D721Med (cell line): ENCODE measurements around the gene SVBP.

Source experiments
- DNase-seq: peaks from one replicate; pipeline ENCODE4 v3.0.0; 2011; ENCODE audit warnings: low spot score; ENCODE audit not compliant: insufficient read length
- FAIRE-seq: peaks from 2 replicates; lab custom pipeline; 2011; peaks lifted over from hg19 to GRCh38; lab: Jason Lieb, UNC
- TF ChIP-seq, protein P1 (sequence below): IDR thresholded peaks from 2 replicates; pipeline ENCODE4 v1.5.1; 2012; ENCODE audit warnings: mild to moderate bottlenecking, control low read depth; ENCODE audit not compliant: insufficient read depth; ENCODE audit errors: missing control alignments

The SVBP gene

DNA sequence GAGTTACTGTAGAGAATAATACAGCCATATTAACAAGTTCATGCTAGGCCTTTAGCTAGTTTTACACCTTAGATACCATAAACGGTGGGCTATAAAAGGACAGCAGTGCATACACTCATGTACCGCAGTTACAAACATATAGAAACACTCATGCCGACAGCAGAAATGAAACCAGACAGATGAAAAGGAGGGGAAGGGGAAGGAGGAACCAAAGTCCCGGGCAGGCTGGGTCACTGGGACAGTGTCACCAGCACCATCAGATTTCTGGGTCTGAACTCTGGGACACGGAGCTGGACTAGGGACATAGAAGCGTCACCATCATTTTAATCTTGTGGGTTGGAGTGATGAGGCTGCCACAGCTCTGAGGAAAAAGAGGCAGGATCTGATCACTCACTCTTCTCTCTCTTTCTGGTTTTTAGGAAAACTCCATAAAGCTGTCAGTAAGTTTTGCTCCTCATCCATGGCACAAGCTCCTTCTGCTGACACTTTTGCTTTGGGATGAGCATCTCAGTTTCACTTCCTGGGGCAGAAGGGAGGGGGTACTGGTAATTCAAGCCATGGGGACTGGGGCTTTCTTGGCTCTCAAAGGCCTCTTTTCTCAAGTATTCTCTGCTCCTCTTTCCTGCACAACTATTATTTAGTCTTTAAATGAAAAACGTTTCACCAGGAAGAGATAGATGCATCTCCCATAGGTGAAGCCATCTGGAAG lies 21.4 kb upstream of the SVBP start:
- no peak for FAIRE-seq

DNA sequence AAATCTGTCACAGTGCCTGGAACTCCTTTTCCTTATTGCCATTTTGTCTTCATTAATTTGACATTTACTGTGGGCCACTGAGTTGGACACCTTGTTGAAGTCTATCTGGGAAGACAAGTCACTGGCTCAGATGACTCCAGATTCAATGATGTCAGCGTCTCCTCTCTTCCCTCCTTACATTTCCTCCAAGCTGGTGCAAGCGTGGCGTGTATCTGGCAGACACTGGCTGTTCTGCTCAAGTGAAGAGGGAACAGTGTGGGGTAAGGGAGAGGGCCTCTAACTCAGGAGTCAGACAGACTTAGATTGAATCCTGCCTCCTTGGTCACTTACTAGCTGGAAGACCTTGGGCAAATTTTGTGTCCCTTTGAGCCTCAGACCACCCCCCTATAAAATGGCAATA lies 20.5 kb upstream of the SVBP start:
- DNase-seq (no peak), FAIRE-seq (no peak)
- TF ChIP-seq, protein P1, sequence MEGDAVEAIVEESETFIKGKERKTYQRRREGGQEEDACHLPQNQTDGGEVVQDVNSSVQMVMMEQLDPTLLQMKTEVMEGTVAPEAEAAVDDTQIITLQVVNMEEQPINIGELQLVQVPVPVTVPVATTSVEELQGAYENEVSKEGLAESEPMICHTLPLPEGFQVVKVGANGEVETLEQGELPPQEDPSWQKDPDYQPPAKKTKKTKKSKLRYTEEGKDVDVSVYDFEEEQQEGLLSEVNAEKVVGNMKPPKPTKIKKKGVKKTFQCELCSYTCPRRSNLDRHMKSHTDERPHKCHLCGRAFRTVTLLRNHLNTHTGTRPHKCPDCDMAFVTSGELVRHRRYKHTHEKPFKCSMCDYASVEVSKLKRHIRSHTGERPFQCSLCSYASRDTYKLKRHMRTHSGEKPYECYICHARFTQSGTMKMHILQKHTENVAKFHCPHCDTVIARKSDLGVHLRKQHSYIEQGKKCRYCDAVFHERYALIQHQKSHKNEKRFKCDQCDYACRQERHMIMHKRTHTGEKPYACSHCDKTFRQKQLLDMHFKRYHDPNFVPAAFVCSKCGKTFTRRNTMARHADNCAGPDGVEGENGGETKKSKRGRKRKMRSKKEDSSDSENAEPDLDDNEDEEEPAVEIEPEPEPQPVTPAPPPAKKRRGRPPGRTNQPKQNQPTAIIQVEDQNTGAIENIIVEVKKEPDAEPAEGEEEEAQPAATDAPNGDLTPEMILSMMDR: no peak

More for the DNA sequence above, 21.4 kb upstream of the SVBP start:
- TF ChIP-seq, protein P1: no peak
- DNase-seq: no peak

DNA sequence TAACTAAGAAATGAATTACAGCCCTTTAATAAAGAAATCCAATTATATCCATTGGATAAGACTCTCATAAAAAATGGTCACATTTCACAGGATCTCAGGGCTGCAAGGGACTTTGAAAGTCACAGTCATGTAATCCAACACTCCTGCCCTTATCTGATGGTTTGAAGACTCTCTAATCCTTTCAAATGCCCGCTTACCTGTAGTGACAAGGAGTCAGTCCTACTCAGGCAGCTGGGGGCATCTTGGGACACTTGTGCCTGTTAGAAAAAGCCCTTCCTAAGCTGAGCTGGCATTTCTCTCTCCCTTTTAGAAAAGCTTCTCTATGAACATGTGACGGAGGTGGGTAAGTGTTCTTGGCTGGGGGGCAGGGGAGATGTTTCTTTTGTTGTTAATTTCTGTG lies 18.2 kb upstream of the SVBP start:
- TF ChIP-seq, protein P1: no peak
- FAIRE-seq (no peak), DNase-seq (no peak)

DNA sequence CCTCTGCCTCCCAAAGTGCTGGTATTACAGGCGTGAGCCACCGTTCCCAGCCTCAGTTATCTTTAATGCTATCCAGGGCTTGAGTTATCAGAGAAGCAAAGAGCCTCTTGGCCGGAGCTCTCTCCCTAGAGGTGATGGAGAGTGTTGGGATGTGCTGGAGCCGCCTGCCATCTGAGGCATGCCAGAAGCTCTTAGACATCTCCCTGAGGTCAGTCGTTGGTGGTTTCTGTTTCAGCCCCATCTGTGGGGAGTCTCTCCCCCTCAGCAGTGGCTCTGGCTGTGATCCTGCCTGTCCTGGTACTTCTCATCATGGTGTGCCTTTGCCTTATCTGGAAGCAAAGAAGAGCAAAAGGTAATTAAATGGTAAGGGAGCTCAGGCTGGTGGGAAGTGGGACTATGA lies 17.6 kb upstream of the SVBP start:
- TF ChIP-seq, protein P1: no peak
- no peak for FAIRE-seq
- no peak for DNase-seq

DNA sequence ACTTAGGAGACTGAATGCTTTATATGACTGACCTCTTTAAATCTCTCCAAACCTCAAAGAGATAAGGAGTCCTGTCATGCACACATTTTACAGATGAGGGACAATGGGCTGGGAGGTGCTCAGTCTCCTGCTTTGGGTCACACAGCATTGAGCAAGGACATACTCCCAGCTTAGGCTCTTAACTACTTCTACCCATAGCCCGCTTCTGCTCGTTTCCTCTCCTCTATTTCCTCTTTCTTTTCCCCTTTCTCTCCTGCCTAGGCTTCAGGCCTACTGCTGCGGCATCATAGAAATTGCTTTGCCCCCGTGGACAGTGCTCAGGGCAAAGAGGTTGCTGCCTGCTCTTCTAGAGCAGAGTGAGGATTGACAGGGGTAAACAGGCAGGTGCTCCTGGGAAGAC lies 16.8 kb upstream of the SVBP start:
- TF ChIP-seq, protein P1: no peak
- DNase-seq (no peak), FAIRE-seq (no peak)

DNA sequence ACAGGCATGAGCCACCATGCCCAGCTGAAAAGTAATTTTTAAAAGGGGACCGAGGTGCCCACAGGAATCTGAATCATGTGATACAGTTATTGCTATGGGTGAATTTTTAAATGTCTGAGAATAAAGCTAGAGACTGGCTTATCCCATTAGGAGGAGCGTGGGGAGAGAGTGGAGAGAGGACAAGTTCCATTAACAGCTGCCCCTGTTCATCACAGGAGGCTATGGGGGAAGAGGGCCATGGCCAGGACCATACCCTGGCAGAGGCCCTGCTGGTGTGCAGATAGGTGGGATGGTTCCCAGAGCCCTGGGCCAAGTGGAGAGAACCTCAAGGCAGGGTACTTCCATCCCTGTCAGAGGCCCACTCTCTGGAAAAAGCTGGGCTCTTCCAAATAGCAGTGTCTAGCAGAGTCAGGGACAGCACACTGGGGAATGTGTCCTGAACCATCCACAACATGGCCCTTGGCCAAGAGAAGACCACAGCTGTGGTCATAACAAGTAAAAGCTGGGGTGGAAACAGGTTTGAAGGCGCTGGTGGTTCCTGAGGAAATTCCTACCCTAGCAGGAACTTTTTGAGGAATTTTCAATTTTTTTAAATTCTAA lies 15.5 kb upstream of the SVBP start:
- TF ChIP-seq, protein P1: no peak
- FAIRE-seq: no peak
- DNase-seq: no peak

DNA sequence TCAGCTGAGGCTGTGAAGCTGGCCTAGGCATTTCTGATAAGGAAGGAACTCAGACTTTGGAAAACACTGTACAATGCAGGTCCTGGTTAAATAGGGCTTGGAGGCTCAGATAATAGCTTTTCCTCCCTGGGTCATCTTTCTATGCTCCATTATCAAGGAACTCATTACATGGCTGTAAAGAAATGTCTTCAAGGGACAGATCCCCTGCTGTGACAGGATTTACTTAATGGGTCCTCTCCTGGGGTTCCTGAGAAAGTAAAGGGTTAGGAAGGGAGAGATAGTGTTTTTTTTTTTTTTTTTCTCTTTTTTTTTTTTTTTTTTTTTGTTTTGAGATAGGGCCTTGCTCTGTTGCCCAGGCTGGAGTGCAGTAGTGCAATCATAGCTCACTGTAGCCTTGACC lies 14.1 kb upstream of the SVBP start:
- DNase-seq (no peak), FAIRE-seq (no peak)
- TF ChIP-seq, protein P1: no peak
